Smooth muscle cell (in vitro differentiated cells): Measurements from ENCODE around the gene VCPKMT. TPM values are rescaled to one million over a fixed set of nuclear protein-coding genes. Genes with fewer than 3 reads are reported as not detected.
A peak's percentile ranks its signal among the peaks of the same experiment; 100 is the strongest.

Experiments
- DNase-seq: peaks from one replicate; lab custom pipeline; 2025; ENCODE audit not compliant: unreplicated experiment; lab: John Stamatoyannopoulos, UW
- H2AFZ ChIP-seq: fragments of 200-600 bp; sonication (generic); 2 replicates; pipeline ENCODE4 v1.6.0; 2016; ENCODE audit warnings: antibody characterized with exemption, low read depth, mild to moderate bottlenecking
- H3F3A ChIP-seq: fragments of 200-600 bp; sonication (generic); 2 replicates; pipeline ENCODE4 v1.6.0; 2017; ENCODE audit warnings: antibody characterized with exemption, low read depth
- H3K27ac ChIP-seq: fragments of 200-600 bp; sonication (generic); 2 replicates; pipeline ENCODE4 v1.5.1; 2016; ENCODE audit warnings: low read depth, mild to moderate bottlenecking
- H3K27me3 ChIP-seq: fragments of 200-600 bp; sonication (generic); 2 replicates; pipeline ENCODE4 v1.6.1; 2016; ENCODE audit warnings: low read depth, mild to moderate bottlenecking
- H3K36me3 ChIP-seq: fragments of 200-600 bp; sonication (generic); 2 replicates; pipeline ENCODE4 v1.5.1; 2016; ENCODE audit warnings: low read depth
- H3K4me1 ChIP-seq: fragments of 200-600 bp; sonication (generic); 2 replicates; pipeline ENCODE4 v1.5.1; 2016; ENCODE audit warnings: low read depth
- H3K4me2 ChIP-seq: fragments of 200-600 bp; sonication (generic); 2 replicates; pipeline ENCODE4 v1.6.0; 2016; ENCODE audit warnings: mild to moderate bottlenecking
- H3K4me3 ChIP-seq: fragments of 200-600 bp; sonication (generic); 2 replicates; pipeline ENCODE4 v1.5.1; 2016; ENCODE audit warnings: mild to moderate bottlenecking
- H3K79me2 ChIP-seq: fragments of 200-600 bp; sonication (generic); 2 replicates; pipeline ENCODE4 v1.6.0; 2016; ENCODE audit warnings: low read depth, mild to moderate bottlenecking
- H3K9ac ChIP-seq: fragments of 200-600 bp; sonication (generic); 2 replicates; pipeline ENCODE4 v1.6.0; 2016; ENCODE audit warnings: low read depth
- H3K9me3 ChIP-seq: fragments of 200-600 bp; sonication (generic); replicated peaks from 2 replicates; pipeline ENCODE4 v1.5.1; 2016; ENCODE audit warnings: low read depth
- H4K20me1 ChIP-seq: fragments of 200-600 bp; sonication (generic); 2 replicates; pipeline ENCODE4 v1.6.0; 2016; ENCODE audit warnings: low read depth
- CTCF ChIP-seq: fragments of 200-600 bp; sonication (generic); IDR thresholded peaks from 2 replicates; pipeline ENCODE4 v1.5.1; 2017; ENCODE audit warnings: borderline replicate concordance, mild to moderate bottlenecking, antibody characterized with exemption; ENCODE audit not compliant: insufficient read depth, poor library complexity, severe bottlenecking
- WGBS: methylation state at CpG from one replicate; pipeline ENCODE4 v1.1.7; 2016; ENCODE audit warnings: low lambda C conversion rate; 5-methylcytosine and 5-hydroxymethylcytosine counted together
- polyA plus RNA-seq: library from polyadenylated mRNA; unstranded; fragments of >200 nt; fragmentation: Nextera tagmentation; extraction: Ambion mirVana; gene quantifications from 2 replicates; pipeline ENCODE4 v1.2.1, GENCODE V29; 2016
- total RNA-seq: library from RNA; depleted of rRNA; stranded (reverse); fragments of >200 nt; gene quantifications from 2 replicates; pipeline ENCODE4 v1.2.3, GENCODE V29; 2014

The VCPKMT gene
- total and polyA plus RNA-seq, 2 experiments from 2014 or later, result 13.0 to 17.0 TPM

DNA sequence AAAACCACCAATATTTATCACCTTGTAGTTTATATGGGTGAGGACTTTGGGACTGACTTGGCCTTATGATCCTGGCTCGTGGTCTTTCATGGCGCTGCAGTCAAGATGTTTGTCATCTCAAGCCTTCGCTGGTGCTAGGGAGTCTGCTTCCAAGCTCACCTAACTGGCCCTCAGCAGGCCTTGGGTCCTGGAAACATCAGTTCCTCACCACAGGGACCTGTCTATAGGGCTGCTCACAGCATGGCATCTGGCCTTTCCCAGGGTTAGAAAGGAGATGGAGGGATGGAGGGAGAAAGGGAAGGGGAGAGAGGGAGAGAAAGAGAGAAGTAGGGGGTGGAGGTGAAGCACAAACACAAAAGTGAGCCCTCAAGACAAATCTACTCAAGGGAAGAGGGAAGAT lies 31.7 kb downstream of the VCPKMT start:
- Histone ChIP-seq H3K79me2 (no peaks in the 10 kb centered on the region), H3K4me3 (no peak overlapping the region), H3K9ac (no peak overlapping the region), H3K4me2 (no peak overlapping the region), H3F3A (peaks cover 22% of the 10 kb centered on the region), H3K4me1 (peaks cover 11% of the 10 kb centered on the region), H3K27me3 (no peaks in the 10 kb centered on the region), H3K27ac (peak overlapping the region; percentile 93), H3K36me3 (no peaks in the 10 kb centered on the region), H2AFZ (no peak overlapping the region), H3K9me3 (no peaks in the 10 kb centered on the region), H4K20me1 (no peaks in the 10 kb centered on the region)
- no peak for DNase-seq
- TF ChIP-seq CTCF, result no peak
- 93% methylated on average over 3 of the region's 3 CpGs for WGBS

DNA sequence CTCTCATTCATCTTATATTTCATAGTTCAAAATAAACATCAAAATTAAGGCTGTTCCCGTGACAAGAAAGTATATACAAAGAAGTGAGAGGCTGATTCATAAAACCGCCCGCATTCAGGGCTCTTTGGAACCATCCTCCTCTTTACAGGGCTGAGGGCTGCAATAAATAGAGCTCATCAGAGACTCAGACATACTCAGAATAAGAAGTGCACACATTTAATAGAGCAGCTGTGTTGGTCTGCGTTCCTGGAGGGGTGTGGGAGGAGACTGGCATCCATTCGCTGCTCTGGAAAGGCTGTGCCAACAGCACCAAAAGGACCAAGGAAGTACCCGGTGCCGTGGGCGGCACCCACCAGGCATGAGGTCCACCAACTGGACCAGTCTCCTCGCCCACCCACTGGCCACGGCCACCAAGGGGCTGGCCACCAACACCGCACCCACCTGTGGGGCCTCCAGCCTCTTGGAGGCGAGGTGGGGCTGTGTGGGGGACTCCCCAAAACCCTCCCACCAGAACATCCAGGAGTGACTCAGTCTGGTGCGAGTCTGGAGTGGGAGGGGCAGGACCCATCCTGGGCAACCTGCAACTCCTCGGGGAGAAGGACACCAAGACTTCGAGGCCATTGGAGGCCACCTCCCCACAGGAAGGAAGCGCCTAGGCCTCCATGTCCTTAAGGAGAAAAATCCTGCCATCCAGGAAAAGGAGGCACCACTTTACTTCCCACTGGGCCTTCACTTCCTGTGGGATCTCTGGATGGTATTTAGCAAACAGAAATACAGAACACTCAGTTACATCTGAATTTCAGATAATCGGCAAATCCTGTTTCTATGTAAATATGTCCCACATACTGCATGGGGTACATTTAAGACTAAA lies 32.7 kb downstream of the VCPKMT start:
- no peaks in the 10 kb centered on the region for H3K9me3 ChIP-seq
- no peak overlapping the region for H2AFZ ChIP-seq
- peaks cover 11% of the 10 kb centered on the region for H3K4me1 ChIP-seq
- H3K36me3 ChIP-seq, result no peaks in the 10 kb centered on the region
- peak overlapping the region; percentile 93 for H3K27ac ChIP-seq
- peak overlapping the region; percentile 74 for H3K9ac ChIP-seq
- no peak for DNase-seq
- WGBS, result 86% methylated on average over 17 of the region's 17 CpGs
- no peaks in the 10 kb centered on the region for H3K79me2 ChIP-seq
- no peaks in the 10 kb centered on the region for H4K20me1 ChIP-seq
- peaks cover 22% of the 10 kb centered on the region for H3F3A ChIP-seq
- no peak overlapping the region for H3K4me3 ChIP-seq
- peak overlapping the region; percentile 28 for H3K4me2 ChIP-seq
- TF ChIP-seq CTCF, result no peak
- H3K27me3 ChIP-seq, result no peaks in the 10 kb centered on the region

DNA sequence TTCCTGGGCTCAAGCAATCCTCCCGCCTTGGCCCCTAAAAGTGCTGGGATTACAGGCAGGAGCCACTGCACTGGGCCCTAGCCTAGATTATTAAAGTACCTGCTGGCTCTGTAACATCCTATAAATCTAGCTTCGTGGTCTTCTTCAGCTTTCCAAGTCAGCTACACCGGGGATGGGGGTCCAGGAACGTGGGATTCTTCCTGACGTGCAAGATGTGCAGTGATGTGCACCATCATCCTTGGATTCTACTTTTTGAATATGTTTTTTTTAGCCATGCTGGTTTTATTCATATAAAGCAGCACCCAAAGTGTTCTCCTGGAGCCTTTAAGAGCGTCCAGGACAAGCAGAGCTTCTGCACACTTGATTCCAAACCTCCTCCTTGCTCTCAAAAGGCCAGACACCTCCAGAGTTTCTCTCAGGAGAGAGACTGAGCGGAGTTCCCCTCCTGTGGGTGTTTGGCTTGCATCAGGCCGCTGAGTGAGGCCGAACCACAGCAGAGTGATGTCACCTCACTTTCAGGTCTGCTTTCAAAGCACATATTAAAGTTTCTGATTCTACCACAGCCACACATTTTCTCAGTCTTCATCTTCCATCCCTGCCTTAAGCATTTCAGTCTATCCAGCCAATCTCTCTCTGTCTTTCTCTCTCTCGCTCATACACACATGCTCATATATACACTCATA lies 33.4 kb downstream of the VCPKMT start:
- H2AFZ ChIP-seq, result no peak overlapping the region
- no peak for DNase-seq
- H3K27ac ChIP-seq, result peak overlapping the region; percentile 93
- H3K79me2 ChIP-seq, result no peaks in the 10 kb centered on the region
- H3K4me1 ChIP-seq, result peaks cover 11% of the 10 kb centered on the region
- no peaks in the 10 kb centered on the region for H3K9me3 ChIP-seq
- H3K36me3 ChIP-seq, result no peaks in the 10 kb centered on the region
- no peak for TF ChIP-seq CTCF
- H3K4me3 ChIP-seq, result no peak overlapping the region
- H3K4me2 ChIP-seq, result peak overlapping the region; percentile 28
- peaks cover 22% of the 10 kb centered on the region for H3F3A ChIP-seq
- WGBS, result 71% methylated on average over 10 of the region's 10 CpGs
- H3K9ac ChIP-seq, result peak overlapping the region; percentile 74
- H4K20me1 ChIP-seq, result no peaks in the 10 kb centered on the region
- H3K27me3 ChIP-seq, result no peaks in the 10 kb centered on the region
